OCI-LY3 (cell line): ENCODE results near the gene G0S2.

Source experiments
- H2AFZ ChIP-seq: fragments of 200-600, 300-600 bp; shearing (Covaris generic); 2 replicates; pipeline ENCODE4 v1.6.0; 2014; ENCODE audit warnings: antibody characterized with exemption, low read depth, low read length
- H3K27ac ChIP-seq: fragments of 200-600, 300-600 bp; sonication (generic); 2 replicates; pipeline ENCODE4 v1.5.1; 2014; ENCODE audit warnings: mild to moderate bottlenecking, low read length, moderate library complexity, mixed read lengths
- H3K27me3 ChIP-seq: fragments of 200-600, 300-600 bp; sonication (generic); 2 replicates; pipeline ENCODE4 v1.6.1; 2014; ENCODE audit warnings: low read depth, low read length, mixed read lengths
- H3K36me3 ChIP-seq: fragments of 200-600, 300-600 bp; sonication (generic); replicated peaks from 2 replicates; pipeline ENCODE3; 2014; ENCODE audit warnings: low read depth, low read length, mixed read lengths
- H3K4me1 ChIP-seq: fragments of 300-600, 200-600 bp; sonication (generic); 2 replicates; pipeline ENCODE4 v1.6.1; 2014; ENCODE audit warnings: low read length, mixed read lengths
- H3K4me2 ChIP-seq: fragments of 200-600, 300-600 bp; sonication (generic); 2 replicates; pipeline ENCODE4 v1.6.1; 2014; ENCODE audit warnings: low read length, mixed read lengths
- H3K4me3 ChIP-seq: fragments of 300-600, 200-600 bp; sonication (generic); 2 replicates; pipeline ENCODE4 v1.5.1; 2014; ENCODE audit warnings: antibody characterized with exemption, mild to moderate bottlenecking, low read length, moderate library complexity
- H3K79me2 ChIP-seq: fragments of 300-600, 200-600 bp; shearing (Covaris generic); 2 replicates; pipeline ENCODE4 v1.6.1; 2014; ENCODE audit warnings: mild to moderate bottlenecking, low read length, mixed read lengths
- H3K9ac ChIP-seq: fragments of 300-600, 200-600 bp; shearing (Covaris generic); 2 replicates; pipeline ENCODE4 v1.6.0; 2014; ENCODE audit warnings: mild to moderate bottlenecking, low read length, moderate library complexity
- H3K9me3 ChIP-seq: fragments of 200-600, 300-600 bp; shearing (Covaris generic); 2 replicates; pipeline ENCODE4 v1.6.1; 2014; ENCODE audit warnings: low read length, mixed read lengths; ENCODE audit not compliant: insufficient read depth
- H4K20me1 ChIP-seq: fragments of 200-600, 300-600 bp; sonication (generic); 2 replicates; pipeline ENCODE4 v1.6.1; 2016; ENCODE audit warnings: low read length, mixed read lengths; ENCODE audit not compliant: insufficient read depth
- EZH2phosphoT487 ChIP-seq: fragments of 200-600 bp; shearing (Covaris generic); IDR thresholded peaks from 2 replicates; pipeline ENCODE4 v1.6.1; 2018; ENCODE audit warnings: antibody characterized with exemption, mixed run types, low read depth
- TF ChIP-seq, protein P1 (sequence below): fragments of 200-600, 300-600 bp; sonication (generic); IDR thresholded peaks from 2 replicates; pipeline ENCODE4 v1.5.1; 2014; ENCODE audit warnings: antibody characterized with exemption, low read length, low read depth

G0S2 gene

DNA sequence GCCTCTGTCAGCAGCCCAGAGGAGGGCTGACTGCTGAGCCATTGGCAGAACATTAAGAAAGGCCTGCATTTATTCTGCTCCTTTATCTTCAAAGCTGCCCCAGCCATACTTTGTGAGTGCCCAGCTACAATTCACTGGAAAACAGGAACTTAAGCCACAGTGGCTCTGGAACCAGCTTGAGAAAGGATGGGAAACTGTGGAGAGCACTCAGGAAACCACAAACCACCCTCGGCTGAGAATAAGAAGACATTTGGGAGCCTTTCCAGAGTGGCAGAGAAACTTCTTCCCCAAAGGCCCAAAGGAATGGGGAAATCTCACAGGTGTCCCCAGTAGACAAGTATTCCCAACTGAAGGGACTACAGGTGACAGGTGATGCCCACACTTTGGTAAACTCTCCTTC lies 24.8 kb upstream of the G0S2 start:
- peaks cover 46% of the 10 kb centered on the region for H3K4me1 ChIP-seq
- H3K36me3 ChIP-seq: no peaks in the 10 kb centered on the region
- no peak overlapping the region for H2AFZ ChIP-seq
- H3K4me2 ChIP-seq: no peak overlapping the region
- H3K27me3 ChIP-seq: no peaks in the 10 kb centered on the region
- H4K20me1 ChIP-seq: no peaks in the 10 kb centered on the region
- no peak for TF ChIP-seq EZH2phosphoT487
- TF ChIP-seq, protein P1, sequence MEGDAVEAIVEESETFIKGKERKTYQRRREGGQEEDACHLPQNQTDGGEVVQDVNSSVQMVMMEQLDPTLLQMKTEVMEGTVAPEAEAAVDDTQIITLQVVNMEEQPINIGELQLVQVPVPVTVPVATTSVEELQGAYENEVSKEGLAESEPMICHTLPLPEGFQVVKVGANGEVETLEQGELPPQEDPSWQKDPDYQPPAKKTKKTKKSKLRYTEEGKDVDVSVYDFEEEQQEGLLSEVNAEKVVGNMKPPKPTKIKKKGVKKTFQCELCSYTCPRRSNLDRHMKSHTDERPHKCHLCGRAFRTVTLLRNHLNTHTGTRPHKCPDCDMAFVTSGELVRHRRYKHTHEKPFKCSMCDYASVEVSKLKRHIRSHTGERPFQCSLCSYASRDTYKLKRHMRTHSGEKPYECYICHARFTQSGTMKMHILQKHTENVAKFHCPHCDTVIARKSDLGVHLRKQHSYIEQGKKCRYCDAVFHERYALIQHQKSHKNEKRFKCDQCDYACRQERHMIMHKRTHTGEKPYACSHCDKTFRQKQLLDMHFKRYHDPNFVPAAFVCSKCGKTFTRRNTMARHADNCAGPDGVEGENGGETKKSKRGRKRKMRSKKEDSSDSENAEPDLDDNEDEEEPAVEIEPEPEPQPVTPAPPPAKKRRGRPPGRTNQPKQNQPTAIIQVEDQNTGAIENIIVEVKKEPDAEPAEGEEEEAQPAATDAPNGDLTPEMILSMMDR: no peak
- H3K9me3 ChIP-seq: no peaks in the 10 kb centered on the region
- H3K4me3 ChIP-seq: no peak overlapping the region
- H3K79me2 ChIP-seq: no peaks in the 10 kb centered on the region
- no peak overlapping the region for H3K9ac ChIP-seq
- no peak overlapping the region for H3K27ac ChIP-seq

DNA sequence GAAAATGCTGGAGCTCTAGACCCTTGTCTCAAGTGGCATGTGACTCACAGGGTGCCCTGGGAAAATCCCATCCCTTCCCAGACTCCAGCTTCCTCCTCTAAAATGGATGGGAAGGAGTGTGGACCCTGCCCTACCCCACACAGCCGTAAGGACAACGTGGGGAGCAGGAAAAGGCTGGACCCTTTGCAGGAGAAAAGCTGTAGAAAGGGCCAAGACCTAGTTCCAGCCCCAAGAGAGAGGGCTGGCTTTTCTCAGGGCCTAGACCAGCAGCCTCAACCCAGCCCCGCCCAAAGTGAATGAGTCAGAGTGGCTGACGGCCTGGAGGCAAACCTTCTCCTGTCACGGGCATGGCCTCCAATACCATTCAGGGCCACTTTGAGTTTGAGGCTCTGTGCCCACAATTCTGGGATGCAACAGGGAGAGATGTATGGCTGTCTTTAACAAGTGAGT lies 24.0 kb upstream of the G0S2 start:
- H3K4me1 ChIP-seq: peaks cover 46% of the 10 kb centered on the region
- H4K20me1 ChIP-seq: no peaks in the 10 kb centered on the region
- H3K9ac ChIP-seq: peak overlapping the region; percentile 14; the same call in 1 of the 2 replicates
- peak overlapping the region; percentile 80; the same call in 1 of the 2 replicates for H2AFZ ChIP-seq
- TF ChIP-seq EZH2phosphoT487: no peak
- TF ChIP-seq, protein P1: no peak
- H3K4me3 ChIP-seq: 0 out of 2 replicates have a peak overlapping the region, but pooled peaks have one; percentile 11
- peak overlapping the region; percentile 25; the same call in 1 of the 2 replicates for H3K27ac ChIP-seq
- no peaks in the 10 kb centered on the region for H3K79me2 ChIP-seq
- no peaks in the 10 kb centered on the region for H3K36me3 ChIP-seq
- no peaks in the 10 kb centered on the region for H3K9me3 ChIP-seq
- peak overlapping the region; percentile 65 for H3K4me2 ChIP-seq
- H3K27me3 ChIP-seq: no peaks in the 10 kb centered on the region

- no peaks in the 10 kb centered on the region for H3K79me2 ChIP-seq
- TF ChIP-seq, protein P1: no peak
- TF ChIP-seq EZH2phosphoT487: no peak
- H3K27me3 ChIP-seq: no peaks in the 10 kb centered on the region
- peak within 1 kb of the TSS; percentile 65 for H3K4me2 ChIP-seq
- H4K20me1 ChIP-seq: no peaks in the 10 kb centered on the region
- peaks cover 51% of the 10 kb centered on the region for H3K4me1 ChIP-seq
- no peaks in the 10 kb centered on the region for H3K9me3 ChIP-seq
- H2AFZ ChIP-seq: peak within 1 kb of the TSS; percentile 80; the same call in 1 of the 2 replicates
- peak within 1 kb of the TSS; percentile 25 for H3K27ac ChIP-seq
- H3K36me3 ChIP-seq: no peaks in the 10 kb centered on the region
- H3K4me3 ChIP-seq: peak within 1 kb of the TSS; percentile 49
- peak within 1 kb of the TSS; percentile 14; the same call in 1 of the 2 replicates for H3K9ac ChIP-seq
Observed at GRCh38 chr1:209652121-209652735, 23.0 kb upstream of the G0S2 start, which contains the start of gene LAMB3. TSS of gene LAMB3 (minus strand) at chr1:209652425. CDS start at chr1:209650944, 1,481 bp downstream.

DNA sequence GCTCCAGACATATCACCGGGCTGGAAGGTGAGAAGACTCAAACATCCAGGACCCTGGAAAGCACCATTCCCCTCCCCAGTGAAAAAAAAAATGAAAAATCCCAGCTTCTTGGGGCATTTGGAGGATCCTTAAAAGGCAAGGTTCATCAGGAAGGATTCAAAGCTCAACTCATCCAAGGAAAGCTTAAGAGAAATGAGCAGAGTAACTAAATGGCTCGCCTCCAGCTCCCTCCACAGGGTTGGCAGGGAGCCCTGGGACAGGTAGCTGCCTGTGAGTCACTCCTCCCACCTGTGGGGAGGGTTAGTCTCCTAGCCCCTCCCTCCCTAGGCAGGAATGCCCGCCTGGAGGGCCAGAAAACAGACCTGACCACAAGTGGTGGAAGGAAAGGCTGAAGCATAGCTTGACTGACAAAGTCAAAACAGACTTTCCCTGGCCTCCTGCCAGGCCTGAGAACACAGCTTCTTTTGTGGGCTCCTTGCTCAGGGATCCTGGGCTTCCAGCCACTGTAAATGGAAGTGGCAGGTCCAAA lies 22.3 kb upstream of the G0S2 start:
- Histone ChIP-seq H3K79me2 (no peaks in the 10 kb centered on the region), H2AFZ (no peak overlapping the region), H3K36me3 (no peaks in the 10 kb centered on the region), H3K9me3 (no peaks in the 10 kb centered on the region), H3K9ac (peak overlapping the region; percentile 8; the same call in 1 of the 2 replicates), H4K20me1 (no peaks in the 10 kb centered on the region), H3K27me3 (no peaks in the 10 kb centered on the region; the same call in 1 of the 2 replicates), H3K4me1 (peaks cover 58% of the 10 kb centered on the region), H3K4me2 (peak overlapping the region; percentile 65), H3K4me3 (peak overlapping the region; percentile 15; the same call in 1 of the 2 replicates), H3K27ac (no peak overlapping the region)
- no peak for TF ChIP-seq EZH2phosphoT487
- TF ChIP-seq, protein P1: no peak
